DMS 273 (cell line): ENCODE measurements around the gene FALEC.
"Not testable (repeated sequence)": the region's sequence is repeated elsewhere in the genome, so short reads cannot be mapped to it uniquely, and the experiment has no call there.

ENCODE experiments used
- DNase-seq: peaks from one replicate; lab custom pipeline; 2025; ENCODE audit not compliant: unreplicated experiment; lab: John Stamatoyannopoulos, UW

The FALEC gene

DNA sequence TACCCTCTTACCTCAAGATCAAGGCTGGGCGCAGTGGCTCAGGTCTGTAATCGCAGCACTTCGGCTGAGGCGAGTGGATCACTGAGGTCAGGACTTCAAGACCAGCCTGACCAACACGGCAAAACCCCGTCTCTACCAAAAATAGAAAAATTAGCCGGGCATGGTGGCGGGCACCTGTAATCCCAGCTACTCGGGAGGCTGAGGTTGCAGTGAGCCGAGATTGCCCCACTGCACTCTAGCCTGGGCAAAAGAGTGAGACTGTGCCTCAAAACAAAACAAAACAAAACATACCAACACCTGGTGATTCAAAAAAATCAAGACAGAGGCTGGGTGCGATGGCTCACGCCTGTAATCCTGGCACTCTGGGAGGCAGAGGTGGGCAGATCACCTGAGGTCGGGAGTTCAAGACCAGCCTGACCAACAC lies 58.1 kb downstream of the FALEC start:
- DNase-seq: not testable (repeated sequence)

DNA sequence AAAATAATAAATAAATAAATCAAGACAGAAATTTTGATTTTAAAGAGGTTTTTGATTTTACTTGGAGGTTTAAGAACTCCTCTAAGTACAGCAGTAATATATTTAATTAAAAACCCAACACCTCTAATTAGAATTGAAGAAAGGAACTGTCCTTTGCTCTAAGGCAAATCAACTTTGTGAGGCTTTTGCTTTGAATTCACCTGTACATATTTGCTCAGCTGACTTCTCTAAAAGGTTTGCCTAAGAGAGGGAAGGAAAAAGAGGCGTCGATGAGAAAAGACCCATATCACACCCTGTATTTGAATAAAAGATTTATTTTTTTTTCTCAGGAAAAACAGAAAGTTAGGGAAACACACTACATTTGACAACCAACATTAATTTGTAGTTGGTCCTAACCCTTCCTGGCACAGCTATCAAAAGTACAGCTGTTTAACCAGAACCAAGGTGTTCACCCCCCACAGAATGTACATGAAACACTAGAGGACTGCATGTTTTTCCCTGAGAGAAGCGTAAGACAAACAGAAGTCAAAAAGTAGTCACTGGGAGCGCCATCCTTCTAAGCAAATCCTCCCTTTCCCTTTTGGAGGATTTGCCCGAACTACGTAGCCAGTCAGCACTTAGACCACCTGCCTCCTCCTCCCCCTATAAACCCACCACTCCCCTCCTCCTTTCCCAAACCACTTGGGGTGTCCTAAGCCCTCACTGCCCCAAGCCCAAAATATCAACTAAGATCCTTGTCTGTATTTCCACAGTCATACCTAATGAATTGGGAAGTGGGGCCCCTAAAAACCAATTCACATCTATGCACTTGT lies 58.9 kb downstream of the FALEC start:
- DNase-seq: no peak

DNA sequence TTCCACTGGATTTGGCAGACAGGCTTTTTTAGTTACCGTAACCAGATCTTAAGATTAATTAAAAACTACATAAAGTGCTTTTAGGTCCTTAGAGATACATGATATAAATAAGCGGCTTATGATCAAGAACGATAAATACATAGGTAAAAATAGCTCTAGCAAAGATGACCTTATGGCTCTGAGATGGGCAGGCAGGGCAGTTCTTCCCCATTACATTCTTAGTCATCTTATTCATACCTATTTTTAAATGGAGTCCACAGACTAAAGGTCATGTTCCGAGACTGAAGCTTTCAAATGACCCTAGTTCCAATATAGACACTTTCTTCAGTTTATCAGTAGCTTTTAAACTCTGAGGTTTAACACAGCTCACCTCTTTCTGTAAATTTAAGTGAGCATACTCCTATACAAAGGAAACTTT lies 59.5 kb downstream of the FALEC start:
- no peak for DNase-seq

DNA sequence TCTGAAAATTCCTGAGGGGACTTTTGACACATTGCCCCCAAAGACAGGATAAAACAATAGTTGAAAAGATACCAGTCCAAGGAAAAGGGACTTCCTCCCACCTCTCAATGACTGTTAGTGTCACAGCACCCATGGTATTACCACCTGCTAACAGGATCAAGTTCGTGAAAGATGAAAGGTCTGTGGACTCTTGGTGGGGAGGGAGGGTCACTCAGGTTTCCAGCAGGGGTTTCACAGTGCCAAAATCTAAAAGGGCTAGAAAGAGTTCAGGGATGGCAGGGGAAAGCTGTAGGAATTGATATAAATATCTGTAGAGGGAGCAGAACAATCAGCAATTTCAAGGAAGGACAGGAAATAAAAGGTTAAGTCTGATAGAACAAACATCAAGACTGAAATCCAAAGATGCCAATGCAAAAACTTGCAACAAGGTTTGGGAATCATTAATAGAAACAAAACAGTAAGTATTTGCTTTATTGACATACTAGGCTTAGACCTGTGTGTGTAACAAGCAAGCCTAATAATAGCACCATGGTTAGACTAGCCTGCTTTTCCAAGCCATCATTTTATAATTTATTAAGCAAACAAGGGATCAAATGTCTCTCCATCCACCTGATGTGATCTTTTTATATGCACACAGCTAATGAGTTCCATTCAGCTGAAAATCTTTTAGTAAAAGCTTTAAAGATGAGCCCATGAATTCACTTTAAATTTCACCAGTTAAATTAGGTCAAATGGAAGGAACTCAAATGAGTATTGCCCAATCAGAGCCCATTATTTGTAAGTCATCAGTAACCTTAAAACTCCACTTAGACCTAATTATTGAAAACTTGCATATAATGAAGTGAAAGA lies 60.2 kb downstream of the FALEC start:
- DNase-seq: peak; percentile 91

DNA sequence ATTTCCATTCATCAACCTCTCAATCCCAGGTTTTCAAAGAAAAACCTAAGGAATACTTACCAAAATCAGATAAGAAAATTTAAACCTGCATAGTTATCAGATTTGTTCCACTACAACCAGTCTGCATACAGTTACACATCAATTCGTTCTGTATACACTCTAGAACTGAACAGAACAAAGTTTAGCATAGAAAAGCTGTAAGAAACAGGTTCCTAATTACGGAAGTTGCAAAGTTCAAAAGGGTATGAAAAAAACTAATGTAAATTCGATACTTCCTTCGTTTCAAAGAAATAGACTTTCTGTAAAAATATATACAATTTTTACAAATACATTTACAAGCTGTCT lies 60.8 kb downstream of the FALEC start:
- no peak for DNase-seq

DNA sequence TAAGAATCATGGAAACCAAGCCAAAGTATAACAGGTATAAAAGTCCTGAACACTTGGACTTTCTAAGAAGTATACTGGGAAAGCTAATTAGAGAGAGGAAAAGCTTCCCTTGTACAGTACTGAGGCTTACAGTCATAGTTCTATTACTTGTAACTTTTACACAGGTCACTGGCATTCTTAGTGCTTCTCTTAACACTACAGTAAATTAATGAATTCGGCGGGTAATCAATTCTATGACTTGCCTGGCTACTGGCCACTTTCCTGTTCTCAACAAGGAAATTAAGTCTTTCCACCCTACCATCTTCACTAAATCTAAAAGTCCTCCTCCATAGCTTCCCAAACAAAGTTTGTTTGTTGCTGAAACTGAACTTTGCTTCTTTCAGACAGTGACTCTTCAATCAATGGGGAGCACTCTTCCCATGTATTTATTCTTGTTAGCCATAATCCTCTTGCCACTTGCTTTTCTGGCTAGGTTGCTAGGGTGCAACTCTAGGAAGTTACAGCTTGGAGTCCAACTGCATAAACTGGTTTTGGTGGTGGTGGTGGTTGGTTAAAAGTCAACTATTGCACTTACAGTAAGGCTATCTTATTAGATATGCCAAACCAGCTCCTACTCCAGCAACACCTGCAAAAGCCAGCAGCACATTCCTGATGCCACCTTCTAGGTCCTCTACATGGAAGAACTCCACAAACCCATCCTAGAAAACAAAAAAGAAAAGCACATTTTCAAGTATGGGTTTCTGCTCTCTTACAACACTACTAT lies 61.4 kb downstream of the FALEC start:
- DNase-seq: peak; percentile 96

DNA sequence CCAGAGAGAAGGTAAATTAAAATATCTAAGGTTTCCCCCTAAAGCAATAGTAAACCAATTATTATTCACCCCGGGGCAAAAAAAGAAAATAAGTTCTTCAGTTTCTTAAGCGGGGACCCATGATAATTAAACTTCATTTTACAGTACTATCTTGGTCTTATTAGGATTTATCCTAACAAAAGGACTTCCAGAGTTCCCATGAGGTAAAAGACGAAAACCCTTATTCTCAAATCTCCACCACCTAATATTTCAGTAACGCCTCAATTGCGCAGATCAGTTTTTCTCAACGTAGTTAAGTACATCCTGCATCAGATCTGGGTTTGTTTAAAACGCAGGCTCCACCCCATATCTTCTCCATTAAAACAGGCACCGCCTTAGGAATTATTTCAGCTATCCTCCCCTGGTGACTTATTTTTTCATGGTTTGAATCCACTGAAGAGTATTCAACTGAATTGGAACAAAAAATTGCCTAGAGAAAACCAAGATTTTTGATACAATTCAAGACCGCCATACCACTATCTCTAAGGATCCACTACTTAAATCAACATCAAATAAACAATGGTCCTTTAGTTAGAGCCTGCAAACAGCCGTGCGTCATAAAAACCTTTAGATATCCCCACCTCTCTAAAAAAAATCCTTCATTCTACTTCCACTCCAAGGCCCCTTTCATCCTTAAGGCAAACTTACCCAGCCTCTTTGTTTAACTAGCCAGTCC lies 62.2 kb downstream of the FALEC start:
- peak; percentile 98 for DNase-seq

DNA sequence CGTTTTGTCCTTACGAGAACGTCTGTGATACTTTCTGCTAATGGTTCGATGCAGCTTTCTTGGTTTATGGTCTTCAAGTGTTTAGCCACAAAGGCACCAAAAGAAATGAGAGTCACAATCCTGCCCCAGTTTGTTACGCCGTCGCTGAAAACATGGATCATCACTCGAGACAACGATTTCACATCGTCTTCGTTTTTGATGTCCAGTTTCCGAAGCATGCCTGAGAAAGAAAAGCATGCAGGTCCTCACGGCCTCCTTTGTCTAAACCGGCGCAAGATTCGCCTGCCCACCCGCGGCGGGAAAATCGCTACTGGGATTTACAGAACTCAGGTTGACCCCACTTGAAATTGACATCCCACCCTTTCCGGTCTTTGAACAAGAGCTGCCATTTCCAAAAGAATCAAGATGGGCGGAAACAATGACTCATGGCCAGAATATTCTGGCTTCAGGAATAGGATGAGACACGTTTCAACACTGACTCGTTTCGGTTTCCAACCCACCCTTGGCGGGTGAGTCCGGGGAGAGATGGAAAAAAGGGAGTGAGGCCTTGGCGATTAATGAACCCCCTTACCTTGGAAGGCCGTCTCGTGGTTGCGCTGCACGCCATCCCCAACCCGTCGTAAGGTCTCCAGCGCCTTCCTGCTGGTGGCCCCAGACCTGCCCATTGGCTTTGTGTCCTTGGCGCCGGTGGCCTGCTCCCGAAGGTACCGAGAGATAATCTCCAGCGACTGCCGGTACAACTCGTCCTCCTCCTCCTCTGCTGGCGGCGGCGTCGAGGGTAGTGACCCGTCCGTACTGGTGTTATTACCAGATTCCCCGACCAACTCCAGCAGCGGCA lies 62.9 kb downstream of the FALEC start:
- peak; percentile 100 for DNase-seq

DNA sequence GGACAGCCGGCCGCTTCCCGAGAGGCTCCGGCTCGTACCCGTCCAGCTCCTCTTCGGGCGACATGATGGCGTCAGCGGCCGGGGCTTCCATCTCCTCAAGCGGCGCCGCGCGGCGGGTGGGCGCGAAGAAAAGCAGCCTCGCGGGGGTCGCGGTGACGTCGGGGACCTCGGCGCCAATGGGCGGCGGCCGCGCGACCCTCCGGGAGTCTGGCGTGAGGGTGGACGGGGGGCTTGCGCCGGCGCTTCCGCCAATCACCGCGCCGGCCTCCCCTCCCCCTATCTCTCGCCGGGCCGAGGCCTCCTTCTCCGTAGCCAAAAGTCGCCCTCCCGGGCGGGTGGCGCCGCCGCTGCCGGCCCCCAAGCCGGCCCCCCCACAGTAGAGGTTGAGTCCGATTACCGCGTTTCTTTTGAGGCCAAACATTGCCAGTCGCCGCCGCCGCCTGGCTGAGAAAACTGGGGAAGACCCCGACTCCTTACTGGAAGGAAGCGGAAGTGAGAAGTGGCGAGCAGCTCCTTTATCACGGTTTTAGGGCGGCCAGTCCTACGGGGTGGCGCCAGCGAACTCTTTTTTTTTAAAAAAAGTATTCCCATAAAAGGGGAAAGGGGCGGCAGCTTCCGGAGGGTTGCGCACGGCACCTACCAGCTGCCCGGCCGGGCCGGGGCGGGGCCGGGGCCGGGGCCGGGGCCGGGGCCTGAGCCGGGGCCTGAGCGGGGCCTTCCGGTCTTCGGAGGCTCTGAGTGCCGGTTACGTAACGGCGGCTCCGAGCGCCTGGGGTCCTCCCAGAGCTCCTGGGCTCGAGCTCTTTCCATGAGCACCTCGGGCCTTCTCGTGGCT lies 63.8 kb downstream of the FALEC start, which contains the start of gene MCL1:
TSS of gene MCL1 (minus strand) at position 501 of the 835 bp plus-strand sequence. CDS start at position 421, 80 bp downstream.
- DNase-seq: peak; percentile 100

DNA sequence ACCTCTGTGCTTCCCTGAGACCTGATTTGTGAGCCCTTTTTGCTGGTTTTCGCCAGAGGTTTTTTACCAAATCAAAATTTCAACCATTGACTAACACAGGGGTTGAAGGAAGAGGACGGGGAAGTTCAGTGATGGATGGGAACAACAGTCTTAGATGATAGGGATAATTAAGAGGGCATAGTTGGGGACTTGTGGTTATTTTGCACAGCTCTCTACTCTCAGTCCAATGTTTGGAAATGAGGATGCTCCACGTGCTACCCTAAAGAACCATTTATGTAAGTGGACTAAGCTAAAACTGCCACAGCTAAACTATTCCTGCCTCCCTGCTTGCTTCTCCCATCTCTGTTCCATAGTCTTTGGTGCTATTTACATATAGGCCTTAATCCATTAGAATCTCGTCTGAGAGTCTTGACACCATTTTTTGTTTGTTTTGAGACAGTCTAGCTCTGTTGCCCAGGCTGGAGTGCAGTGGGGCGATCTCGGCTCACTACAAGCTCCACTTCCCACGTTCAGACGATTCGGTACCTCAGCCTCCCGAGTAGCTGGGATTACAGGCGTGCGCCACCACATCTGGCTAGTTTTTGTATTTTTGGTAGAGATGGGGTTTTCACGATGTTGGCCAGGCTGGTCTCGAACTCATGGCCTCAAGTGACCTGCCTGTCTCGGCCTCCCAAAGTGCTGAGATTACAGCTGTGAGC lies 64.5 kb downstream of the FALEC start:
- no peak for DNase-seq

DNA sequence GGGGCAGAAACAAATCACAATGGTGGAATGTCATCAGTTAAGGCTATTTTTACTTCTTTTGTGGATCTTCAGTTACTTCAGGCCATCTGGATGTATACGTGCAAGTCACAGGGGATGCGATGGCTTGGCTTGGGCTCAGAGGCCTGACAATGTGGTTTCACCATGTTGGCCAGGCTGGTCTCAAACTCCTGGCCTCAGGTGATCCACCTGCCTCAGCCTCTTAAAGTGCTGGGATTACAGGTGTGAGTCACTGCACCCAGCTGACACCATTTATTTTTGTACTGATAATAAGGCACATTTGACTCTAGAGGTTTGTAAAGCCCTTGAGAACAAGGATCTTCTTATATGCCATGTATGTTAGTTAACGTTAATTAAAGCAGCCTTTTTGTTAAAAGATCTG lies 65.4 kb downstream of the FALEC start:
- DNase-seq: not testable (repeated sequence)

DNA sequence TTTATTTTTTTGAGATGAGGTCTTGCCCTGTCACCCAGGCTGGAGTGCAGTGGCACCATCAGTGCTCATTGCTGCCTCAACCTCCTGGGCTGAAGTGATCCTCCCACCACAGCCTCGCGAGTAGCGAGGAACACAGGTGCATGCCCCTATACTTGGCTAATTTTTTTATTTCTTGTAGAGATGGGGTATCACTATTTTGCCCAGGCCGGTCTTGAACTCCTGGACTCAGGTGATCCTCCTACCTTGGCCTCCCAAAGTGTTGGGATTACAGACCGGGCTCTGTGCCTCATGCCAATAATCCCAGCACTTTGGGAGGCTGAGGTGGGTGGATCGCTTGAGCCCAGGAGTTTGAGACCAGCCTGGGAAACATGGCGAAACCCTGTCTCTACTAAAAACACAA lies 65.9 kb downstream of the FALEC start:
- DNase-seq: not testable (repeated sequence)

DNA sequence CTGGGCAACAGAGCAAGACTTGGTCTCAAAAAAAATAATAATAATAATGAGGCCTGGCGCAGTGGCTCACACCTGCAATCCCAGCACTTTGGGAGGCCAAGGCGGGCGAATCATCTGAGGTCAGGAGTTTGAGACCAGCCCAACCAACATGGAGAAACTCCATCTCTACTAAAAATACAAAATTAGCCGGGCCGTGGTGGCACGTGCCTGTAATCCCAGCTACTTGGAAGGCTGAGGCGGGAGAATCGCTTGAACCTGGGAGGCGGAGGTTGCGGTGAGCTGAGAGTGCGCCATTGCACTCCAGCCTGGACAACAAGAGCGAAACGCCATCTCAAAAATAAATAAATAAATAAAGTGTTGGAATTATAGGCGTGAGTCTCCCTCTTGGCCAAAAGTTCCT lies 66.4 kb downstream of the FALEC start:
- not testable (repeated sequence) for DNase-seq

DNA sequence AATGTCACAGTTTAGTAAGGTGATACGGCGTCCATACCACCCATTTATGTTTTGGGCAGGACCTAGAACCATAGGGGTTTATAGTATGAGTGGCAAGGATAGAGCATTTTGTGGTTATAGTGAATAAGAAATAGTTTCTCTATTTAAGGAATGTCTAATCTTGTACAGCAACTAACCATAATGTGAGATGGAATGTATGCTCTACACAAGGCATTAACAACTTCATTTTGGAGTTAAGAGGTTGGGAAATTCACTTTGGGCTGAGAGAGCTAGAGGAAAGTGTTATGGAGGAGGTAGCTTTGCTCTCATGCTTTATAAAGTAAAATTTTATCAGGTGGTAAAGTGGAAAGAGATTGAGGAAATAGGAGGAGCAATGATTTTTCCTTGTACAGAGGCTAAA lies 66.8 kb downstream of the FALEC start:
- no peak for DNase-seq
